Measurements from ENCODE around the gene C1GALT1. TPM values are rescaled to one million over a fixed set of nuclear protein-coding genes. Genes with fewer than 3 reads are reported as not detected.

Gene C1GALT1
- total and polyA plus RNA-seq, 9 of the 15 experiments (the other 6 are each of a cell fraction or from before 2014, with no cell fraction given) = 5.0 to 33.2 (median 24.1) TPM

DNA sequence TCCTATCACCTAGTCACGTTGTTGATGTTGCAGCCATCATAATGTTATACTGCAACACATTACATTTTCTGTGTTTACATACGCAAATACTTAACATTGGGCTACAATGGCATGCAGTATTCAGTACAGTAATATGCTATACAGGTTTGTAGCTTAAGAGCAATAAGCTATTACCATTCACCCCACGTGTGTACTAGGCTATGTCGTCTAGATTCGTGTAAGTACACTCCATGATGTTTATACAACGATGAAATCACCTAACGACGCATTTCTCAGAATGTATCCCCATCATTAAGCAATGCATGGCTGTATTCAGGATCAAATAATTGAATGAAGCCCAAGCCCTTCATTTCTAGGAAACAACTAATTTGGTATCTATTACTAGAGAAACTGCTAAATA lies 43.4 kb upstream of the C1GALT1 start (continued):
- TF ChIP-seq, protein P1, sequence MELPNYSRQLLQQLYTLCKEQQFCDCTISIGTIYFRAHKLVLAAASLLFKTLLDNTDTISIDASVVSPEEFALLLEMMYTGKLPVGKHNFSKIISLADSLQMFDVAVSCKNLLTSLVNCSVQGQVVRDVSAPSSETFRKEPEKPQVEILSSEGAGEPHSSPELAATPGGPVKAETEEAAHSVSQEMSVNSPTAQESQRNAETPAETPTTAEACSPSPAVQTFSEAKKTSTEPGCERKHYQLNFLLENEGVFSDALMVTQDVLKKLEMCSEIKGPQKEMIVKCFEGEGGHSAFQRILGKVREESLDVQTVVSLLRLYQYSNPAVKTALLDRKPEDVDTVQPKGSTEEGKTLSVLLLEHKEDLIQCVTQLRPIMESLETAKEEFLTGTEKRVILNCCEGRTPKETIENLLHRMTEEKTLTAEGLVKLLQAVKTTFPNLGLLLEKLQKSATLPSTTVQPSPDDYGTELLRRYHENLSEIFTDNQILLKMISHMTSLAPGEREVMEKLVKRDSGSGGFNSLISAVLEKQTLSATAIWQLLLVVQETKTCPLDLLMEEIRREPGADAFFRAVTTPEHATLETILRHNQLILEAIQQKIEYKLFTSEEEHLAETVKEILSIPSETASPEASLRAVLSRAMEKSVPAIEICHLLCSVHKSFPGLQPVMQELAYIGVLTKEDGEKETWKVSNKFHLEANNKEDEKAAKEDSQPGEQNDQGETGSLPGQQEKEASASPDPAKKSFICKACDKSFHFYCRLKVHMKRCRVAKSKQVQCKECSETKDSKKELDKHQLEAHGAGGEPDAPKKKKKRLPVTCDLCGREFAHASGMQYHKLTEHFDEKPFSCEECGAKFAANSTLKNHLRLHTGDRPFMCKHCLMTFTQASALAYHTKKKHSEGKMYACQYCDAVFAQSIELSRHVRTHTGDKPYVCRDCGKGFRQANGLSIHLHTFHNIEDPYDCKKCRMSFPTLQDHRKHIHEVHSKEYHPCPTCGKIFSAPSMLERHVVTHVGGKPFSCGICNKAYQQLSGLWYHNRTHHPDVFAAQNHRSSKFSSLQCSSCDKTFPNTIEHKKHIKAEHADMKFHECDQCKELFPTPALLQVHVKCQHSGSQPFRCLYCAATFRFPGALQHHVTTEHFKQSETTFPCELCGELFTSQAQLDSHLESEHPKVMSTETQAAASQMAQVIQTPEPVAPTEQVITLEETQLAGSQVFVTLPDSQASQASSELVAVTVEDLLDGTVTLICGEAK (IDR thresholded peaks at IDR 0.05) = no peak
- TF ChIP-seq, protein P1 (CRISPR knock-in tag; IDR thresholded peaks at IDR 0.05) = no peak
- no peak for TF ChIP-seq ZNF717 (CRISPR knock-in tag; IDR thresholded peaks at IDR 0.05)
- no peak for TF ChIP-seq POLR2H (tag; IDR thresholded peaks at IDR 0.05; ENCODE audit: low read depth)

All from K562 (cell line).